ENCODE results near the gene SALL1.

The SALL1 gene

DNA sequence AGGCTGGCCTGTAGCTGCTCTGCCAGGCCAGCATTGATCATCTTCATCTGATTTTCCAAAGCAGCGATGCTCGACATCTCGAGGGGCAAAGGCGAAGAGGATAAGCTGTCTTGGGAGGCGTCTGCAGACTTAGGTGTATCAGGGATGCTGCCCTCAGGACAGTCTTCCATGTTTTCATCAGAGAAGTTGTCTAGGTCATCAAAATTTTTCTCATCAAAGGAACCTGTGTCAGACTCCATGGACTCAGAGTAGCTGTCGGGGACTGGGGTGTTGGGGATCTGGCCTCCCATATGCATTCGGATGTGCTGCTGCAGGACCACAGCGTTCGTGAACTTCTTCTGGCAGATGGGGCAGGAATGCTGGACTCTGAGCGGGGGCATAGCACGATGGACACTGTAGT, 11.5 kb downstream of the SALL1 start:
- DNase-seq: no peak

GRCh38 chr16:51138178-51138577, 12.9 kb downstream of the SALL1 start:
- no peak for DNase-seq

DNA sequence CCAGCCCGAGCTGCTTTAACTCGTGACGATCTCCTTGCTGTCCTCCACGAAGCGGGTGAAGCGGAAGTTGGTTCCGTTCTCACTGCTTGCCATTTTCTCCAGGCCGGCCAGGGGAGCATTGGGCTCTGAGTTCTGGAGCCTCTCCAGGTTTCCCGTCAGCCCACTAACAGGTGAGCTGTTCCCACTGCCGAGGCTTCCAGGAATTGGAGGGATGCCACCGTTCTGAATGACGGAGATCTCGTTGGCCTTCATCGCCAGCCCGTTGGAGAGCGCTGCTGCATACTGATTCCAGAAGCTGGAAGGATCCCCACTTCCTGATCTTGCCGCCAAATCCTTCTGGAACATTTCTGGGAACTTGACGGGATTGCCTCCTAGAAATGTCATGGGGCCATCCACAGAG, 14.0 kb downstream of the SALL1 start:
- DNase-seq: no peak

DNA sequence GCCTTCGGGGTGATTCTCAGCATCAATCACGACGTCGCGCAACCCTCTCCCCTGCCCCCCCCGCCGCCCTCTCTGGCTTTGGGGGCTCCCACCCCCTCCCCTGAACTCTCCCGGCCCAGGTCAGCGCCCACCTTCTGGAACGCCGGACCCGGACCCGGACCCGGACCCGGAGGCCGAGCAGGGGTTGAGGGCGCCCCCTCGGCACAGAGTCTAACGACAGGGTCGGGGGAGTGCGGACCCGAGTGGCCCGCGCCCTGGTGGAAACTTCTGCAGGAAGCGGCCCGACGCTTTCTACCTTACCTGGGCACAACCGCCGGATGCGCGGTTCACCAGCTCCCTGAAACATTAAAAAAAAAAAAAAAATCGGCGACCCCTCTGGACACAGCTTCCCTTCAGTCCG, 16.2 kb downstream of the SALL1 start:
- DNase-seq: no peak

DNA sequence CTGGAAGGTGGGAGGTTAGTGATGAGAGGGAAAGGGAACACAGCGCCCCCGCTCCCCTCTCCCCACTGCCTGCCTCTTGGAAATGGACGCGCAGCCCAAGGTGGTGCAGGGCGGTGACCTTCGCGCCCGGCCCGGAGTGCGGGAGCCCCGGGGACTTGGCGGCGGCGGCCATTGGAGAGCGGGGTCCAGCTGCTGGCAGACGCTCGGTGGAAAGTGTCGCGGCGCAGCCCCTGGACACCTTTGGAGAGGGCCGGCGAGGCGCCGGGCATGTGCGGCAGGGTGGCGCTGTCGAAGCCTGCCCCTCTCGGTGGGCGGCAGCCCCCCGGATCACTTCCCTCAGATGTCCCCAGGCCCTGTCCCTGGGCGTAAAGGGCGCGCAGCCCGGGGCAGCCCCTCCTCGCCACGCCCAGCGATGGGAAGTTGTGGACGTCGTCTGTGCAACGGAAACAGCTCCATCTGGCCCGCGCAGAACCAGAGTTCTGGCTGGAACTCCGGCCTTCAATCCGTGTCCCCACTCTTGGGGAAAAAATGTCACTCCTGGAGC, 16.7 kb downstream of the SALL1 start:
- no peak for DNase-seq

GRCh38 chr16:51133688-51134087, 17.4 kb downstream of the SALL1 start:
- DNase-seq: no peak

GRCh38 chr16:51133183-51133582, 17.9 kb downstream of the SALL1 start:
- no peak for DNase-seq

DNA sequence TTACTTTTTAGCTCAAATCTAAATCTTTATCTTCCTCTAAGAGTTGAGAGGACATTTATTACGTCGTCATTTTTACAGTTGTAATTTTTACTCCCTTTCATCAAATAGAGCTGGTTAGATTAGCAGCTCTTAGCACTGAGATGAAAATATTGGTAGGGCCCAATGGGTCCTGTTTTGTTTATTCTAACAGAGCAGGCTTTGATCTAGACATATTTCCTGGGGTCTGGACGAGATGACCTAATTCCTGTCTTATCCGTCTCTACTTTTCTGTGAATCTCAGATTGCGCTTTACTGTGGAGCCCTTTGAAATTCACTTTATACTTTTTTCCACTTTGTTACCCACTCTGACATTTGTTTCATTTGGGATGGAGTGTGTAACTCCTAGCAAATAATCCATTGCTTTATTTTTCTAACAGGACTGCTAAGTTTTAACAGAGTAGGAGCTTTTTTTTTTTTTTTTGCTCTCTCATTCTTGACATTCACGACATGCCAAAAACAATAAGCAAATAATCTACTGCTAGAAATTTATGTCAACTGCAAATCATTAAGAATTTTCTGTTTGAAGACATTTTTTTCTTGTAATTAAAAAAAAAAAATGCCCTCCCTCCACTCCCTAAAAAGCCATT, 18.5 kb downstream of the SALL1 start:
- DNase-seq: no peak

DNA sequence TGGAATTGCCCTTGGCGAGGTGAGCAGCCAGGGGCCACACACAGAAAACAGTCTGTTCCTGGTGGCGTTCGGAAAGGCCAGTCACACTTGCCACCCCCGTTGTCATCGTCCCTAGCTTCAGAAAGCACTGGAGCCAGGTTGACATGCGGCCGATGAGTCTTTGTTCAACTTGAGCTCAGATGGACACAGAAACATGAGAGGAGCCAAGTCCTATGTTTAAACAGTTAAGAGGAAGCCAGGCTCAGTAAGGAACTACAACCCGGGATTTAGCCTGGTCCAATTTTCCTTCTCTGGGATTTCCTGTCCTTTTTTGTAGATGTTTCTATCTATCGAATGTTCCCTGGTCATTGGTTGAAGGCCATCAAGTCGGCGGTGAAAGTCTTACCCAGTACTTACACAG, 19.5 kb downstream of the SALL1 start:
- no peak for DNase-seq

DNA sequence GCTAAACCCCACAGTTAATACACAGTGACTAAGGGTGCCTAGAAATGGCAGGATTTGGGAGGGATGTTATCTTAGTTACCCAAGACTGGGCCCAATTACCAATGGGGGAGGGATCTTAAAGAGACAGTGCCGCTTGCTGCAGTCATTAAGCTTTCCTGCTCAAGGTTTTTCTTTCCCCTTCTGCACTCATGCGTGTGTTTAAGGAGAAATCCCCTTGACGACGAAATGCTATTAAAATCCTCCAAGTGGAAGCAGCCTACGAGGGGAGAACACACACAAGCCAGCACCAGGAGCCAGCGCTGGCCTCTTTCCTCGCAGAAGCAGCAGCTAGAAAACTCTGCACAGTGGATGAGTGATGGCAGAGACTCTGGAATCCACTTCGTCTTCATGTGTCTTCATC, 22.0 kb downstream of the SALL1 start:
- DNase-seq: no peak

GRCh38 chr16:51125992-51126391, 25.1 kb downstream of the SALL1 start:
- DNase-seq: no peak

DNA sequence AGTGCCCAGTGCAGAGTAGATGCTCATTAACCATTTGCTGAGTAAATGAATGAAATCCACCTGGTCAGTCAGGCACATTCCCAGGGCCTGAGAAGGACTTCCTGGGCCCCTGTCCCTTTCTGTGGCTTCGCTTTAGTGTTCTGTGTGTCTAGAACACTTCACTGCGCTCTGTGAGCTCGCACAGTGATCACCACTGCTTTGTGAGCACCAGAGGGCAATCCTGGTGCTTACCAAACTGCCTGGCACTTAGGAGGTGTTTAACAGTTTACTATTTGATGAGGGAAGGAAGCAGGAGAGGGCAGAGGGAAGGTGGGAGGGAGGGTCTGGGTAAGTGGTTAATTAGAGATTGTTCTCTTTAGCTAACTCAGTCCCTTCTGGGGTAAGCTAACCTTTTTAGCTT, 26.2 kb downstream of the SALL1 start:
- DNase-seq: no peak

- DNase-seq: no peak
Measured at GRCh38 chr16:51121850-51122249, 29.2 kb downstream of the SALL1 start.

GRCh38 chr16:51120730-51121347, 30.2 kb downstream of the SALL1 start:
- DNase-seq: no peak

GRCh38 chr16:51119973-51120729, 30.9 kb downstream of the SALL1 start:
- DNase-seq: no peak

DNA sequence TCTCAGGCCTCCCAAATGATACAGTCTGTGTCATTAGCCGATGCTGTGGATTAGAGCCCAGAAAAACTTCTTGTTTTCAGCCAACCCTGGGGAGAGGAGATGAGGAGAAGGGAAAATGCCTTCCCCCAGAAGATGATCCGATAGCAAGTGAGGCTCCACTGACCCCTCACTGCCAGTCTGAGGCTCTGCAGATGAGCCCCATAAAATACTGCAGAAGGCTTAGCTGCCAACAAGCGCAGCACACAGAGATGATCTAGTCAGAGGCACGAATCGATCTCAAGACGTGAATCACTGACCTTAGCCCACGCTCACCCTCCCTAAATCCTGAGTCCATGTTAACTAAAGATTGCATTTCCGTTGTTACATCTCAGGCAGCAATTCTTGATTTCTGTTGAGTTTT, 31.5 kb downstream of the SALL1 start:
- no peak for DNase-seq

GRCh38 chr16:51116353-51116752, 34.7 kb downstream of the SALL1 start:
- DNase-seq: no peak

GRCh38 chr16:51114382-51114781, 36.7 kb downstream of the SALL1 start:
- no peak for DNase-seq

DNA sequence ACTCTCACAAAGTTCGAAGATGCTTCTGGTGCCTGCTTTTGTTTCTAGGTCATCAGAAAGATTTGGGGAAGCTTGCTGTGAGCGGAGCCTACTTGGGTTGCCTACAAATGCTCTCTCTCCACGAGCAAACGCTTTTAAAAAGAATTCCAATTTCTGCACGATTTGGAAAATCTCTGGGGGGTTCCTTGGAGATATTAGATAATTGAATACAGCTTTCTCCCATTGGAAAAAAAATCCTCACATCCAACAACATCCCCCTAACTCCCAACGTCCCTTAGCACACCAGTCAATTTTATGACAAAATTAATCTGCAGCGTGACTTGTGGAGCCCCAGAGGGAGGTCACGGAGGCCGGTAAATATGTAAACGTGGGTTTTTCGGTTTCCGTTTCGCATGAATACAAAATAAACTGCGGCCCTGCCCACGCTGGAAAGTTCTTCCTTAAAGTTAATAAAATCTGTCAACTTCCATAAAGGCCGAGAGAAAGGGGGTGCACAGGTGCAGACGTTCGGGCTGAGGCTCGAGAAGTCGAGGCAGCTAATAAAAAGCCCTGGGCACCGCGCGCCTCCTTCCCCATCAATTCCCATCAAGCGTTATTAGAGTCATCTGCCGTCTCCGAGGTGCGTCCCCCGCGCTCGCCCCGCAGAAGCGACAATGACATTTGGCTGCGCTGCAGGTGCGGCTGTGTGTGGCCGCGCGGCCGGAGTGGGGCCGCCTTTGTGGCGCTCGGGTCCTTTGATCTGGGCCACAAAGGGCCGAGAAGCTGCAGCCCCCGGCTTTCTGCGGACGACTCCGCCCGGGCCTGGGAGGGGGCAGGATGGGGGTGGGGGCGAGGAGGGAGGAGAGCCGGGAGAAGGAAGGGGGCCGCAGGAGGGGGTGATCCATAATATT, 37.6 kb downstream of the SALL1 start:
- no peak for DNase-seq

GRCh38 chr16:51112323-51112722, 38.7 kb downstream of the SALL1 start:
- DNase-seq: no peak

DNA sequence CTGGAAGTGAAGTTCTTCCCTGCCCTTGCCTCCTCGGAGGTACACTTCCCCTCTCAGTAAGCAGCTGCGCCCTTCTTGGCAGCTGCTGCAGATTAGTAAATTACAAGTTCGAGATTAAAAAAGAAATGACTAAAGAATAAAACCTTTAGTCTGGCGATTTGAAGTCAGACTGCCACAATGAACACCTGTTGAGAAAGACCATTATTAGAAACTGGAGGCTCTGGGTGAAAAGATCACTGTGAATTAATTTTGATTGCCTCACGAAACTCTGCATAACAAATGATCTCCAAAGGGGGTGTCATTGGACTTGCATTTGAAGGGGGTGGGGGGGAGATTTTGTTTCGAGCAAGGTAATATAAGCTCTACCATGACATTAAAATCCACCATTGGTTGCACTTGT, 39.3 kb downstream of the SALL1 start:
- no peak for DNase-seq

DNA sequence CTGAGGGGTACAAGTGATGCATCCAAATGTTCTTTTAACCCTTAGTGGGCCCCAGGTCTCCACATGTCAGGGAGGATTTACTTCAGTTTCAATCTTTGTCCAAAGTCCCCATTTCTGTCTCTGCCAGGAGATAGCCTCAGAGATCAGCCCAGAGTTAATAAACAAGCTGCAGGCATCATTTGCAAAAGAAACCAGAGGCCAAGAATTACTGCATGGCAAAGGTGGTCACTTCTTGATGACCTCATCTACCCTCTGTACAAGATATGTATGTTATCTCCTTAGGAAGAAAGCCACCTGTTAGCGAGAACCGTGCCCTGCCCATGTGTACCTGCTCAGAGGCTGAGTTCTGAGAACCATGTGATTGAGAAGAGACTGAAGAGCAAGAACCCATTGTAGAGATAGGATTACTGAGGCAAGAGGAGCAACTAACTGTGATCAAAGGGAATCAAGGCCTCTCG, 40.3 kb downstream of the SALL1 start:
- DNase-seq: no peak

DNA sequence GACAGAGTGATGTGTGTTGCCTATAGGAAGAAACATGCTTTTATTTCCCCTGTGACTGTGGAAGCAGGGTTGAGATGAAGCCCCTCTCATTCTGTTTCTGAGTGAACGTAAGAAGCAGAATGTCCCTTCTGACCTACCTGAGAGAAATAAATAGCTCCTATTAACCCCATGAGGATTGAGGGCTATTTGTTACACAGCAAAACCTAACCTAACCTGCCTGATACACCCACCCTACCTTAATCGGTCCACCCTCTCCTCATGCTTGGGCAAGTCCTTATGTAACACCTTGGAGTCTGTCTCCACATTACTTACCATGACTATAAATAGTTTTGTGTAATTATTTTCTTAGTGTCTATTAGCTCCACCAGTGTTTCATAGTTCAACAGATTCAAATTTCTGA, 41.9 kb downstream of the SALL1 start:
- DNase-seq: no peak
